A673 (cell line): ENCODE measurements around the gene KCNMA1. TPM values are rescaled to one million over a fixed set of nuclear protein-coding genes. Genes with fewer than 3 reads are reported as not detected.

Source experiments
- BruUV-seq: library from RNA; stranded (reverse); fragments of 400-500 nt; replicated peaks from 2 replicates; lab custom pipeline; 2021; lab: Mats Ljungman, UMichigan
- CTCF ChIA-PET: fragments of 300-600 bp; sonication (Branson Sonifier 250); formaldehyde crosslinking; loops from one replicate; lab custom pipeline; 2022; ENCODE audit warnings: antibody characterized with exemption; lab: Charles Lee
- POLR2A ChIA-PET: fragments of 300-600 bp; sonication (Branson Sonifier 250); formaldehyde crosslinking; loops from one replicate; lab custom pipeline; 2022; ENCODE audit warnings: antibody characterized with exemption; ENCODE audit not compliant: low non-redundant PET; lab: Charles Lee
- DNase-seq: peaks from one replicate; pipeline ENCODE4 v3.0.0-alpha.2; 2015; ENCODE audit warnings: low spot score
- H3K27ac ChIP-seq: fragments of 200-600 bp; sonication (generic); 2 replicates; pipeline ENCODE4 v1.5.1; 2016; ENCODE audit warnings: mixed run types, low read depth, mild to moderate bottlenecking, mixed read lengths, antibody characterized with exemption, low read length; ENCODE audit not compliant: poor library complexity, severe bottlenecking
- H3K27me3 ChIP-seq: fragments of 200-600 bp; sonication (generic); replicated peaks from 2 replicates; pipeline ENCODE4 v1.6.1; 2017; ENCODE audit warnings: mixed run types, low read depth, mild to moderate bottlenecking, mixed read lengths, antibody characterized with exemption, low read length; ENCODE audit not compliant: insufficient read depth, poor library complexity
- H3K36me3 ChIP-seq: fragments of 200-600 bp; sonication (generic); 2 replicates; pipeline ENCODE4 v1.6.1; 2016; ENCODE audit warnings: mixed run types, mild to moderate bottlenecking, mixed read lengths, antibody characterized with exemption, low read length; ENCODE audit not compliant: insufficient read depth, poor library complexity, severe bottlenecking
- H3K4me1 ChIP-seq: fragments of 200-600 bp; sonication (generic); 2 replicates; pipeline ENCODE4 v1.6.1; 2017; ENCODE audit warnings: mixed run types, mild to moderate bottlenecking, mixed read lengths, antibody characterized with exemption, low read length; ENCODE audit not compliant: insufficient read depth, poor library complexity, severe bottlenecking
- H3K4me3 ChIP-seq: fragments of 200-600 bp; sonication (generic); 2 replicates; pipeline ENCODE4 v1.5.1; 2016; ENCODE audit warnings: low read depth, mixed run types, mild to moderate bottlenecking, mixed read lengths, low read length; ENCODE audit not compliant: poor library complexity, severe bottlenecking
- H3K9me3 ChIP-seq: fragments of 200-600 bp; sonication (generic); 2 replicates; pipeline ENCODE4 v1.6.1; 2016; ENCODE audit warnings: mixed run types, low read depth, mild to moderate bottlenecking, mixed read lengths, antibody characterized with exemption, low read length; ENCODE audit not compliant: poor library complexity, severe bottlenecking
- EZH2 ChIP-seq: fragments of 200-600 bp; sonication (generic); IDR thresholded peaks from 2 replicates; pipeline ENCODE4 v1.6.1; 2017; ENCODE audit warnings: borderline replicate concordance, low read depth, mild to moderate bottlenecking, mixed read lengths, antibody characterized with exemption, low read length; ENCODE audit not compliant: poor library complexity, severe bottlenecking
- intact Hi-C: fragments of 100-400 bp; cut with micrococcal nuclease; formaldehyde crosslinking; loops from one replicate; pipeline ENCODE4 v1.10.0; 2022; ENCODE audit not compliant: unreplicated experiment
- total RNA-seq: library from RNA; stranded (reverse); gene quantifications from 2 replicates; pipeline ENCODE4 v1.2.3, GENCODE V29; 2021
- TF ChIP-seq, protein P1 (sequence below): fragments of 300-800, 200-600 bp; sonication (generic); conservative IDR thresholded peaks from 2 replicates; pipeline ENCODE4 v1.5.1; 2017; ENCODE audit warnings: low read depth, mild to moderate bottlenecking, antibody characterized with exemption, low read length, moderate library complexity, mixed read lengths

The KCNMA1 gene
- total RNA-seq, 1 experiment from 2014 or later = 0.84 TPM

- no TSS peak for BruUV-seq
- ChIA-PET CTCF (no interaction called here), POLR2A (no interaction called here)
- no peak overlapping the region for H3K4me3 ChIP-seq
- intact Hi-C loops = no loop called here
- H3K36me3 ChIP-seq = no peaks in the 10 kb centered on the region
- no peak overlapping the region for H3K27ac ChIP-seq
- H3K4me1 ChIP-seq = no peaks in the 10 kb centered on the region
- TF ChIP-seq EZH2 = no peak
- TF ChIP-seq, protein P1, sequence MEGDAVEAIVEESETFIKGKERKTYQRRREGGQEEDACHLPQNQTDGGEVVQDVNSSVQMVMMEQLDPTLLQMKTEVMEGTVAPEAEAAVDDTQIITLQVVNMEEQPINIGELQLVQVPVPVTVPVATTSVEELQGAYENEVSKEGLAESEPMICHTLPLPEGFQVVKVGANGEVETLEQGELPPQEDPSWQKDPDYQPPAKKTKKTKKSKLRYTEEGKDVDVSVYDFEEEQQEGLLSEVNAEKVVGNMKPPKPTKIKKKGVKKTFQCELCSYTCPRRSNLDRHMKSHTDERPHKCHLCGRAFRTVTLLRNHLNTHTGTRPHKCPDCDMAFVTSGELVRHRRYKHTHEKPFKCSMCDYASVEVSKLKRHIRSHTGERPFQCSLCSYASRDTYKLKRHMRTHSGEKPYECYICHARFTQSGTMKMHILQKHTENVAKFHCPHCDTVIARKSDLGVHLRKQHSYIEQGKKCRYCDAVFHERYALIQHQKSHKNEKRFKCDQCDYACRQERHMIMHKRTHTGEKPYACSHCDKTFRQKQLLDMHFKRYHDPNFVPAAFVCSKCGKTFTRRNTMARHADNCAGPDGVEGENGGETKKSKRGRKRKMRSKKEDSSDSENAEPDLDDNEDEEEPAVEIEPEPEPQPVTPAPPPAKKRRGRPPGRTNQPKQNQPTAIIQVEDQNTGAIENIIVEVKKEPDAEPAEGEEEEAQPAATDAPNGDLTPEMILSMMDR = no peak
- no peaks in the 10 kb centered on the region for H3K27me3 ChIP-seq
- DNase-seq = no peak
- no peaks in the 10 kb centered on the region for H3K9me3 ChIP-seq
Observed at GRCh38 chr10:77084431-77085144, 553.0 kb downstream of the KCNMA1 start.

GRCh38 chr10:77082601-77083252 lies 554.9 kb downstream of the KCNMA1 start:
- TF ChIP-seq EZH2 = no peak
- TF ChIP-seq, protein P1 = no peak
- no peak overlapping the region for H3K27ac ChIP-seq
- intact Hi-C loops = no loop called here
- H3K4me1 ChIP-seq = no peaks in the 10 kb centered on the region
- H3K36me3 ChIP-seq = no peaks in the 10 kb centered on the region
- no peaks in the 10 kb centered on the region for H3K9me3 ChIP-seq
- CTCF ChIA-PET = no interaction called here
- no TSS peak for BruUV-seq
- POLR2A ChIA-PET = no interaction called here
- no peak for DNase-seq
- no peaks in the 10 kb centered on the region for H3K27me3 ChIP-seq
- H3K4me3 ChIP-seq = no peak overlapping the region

DNA sequence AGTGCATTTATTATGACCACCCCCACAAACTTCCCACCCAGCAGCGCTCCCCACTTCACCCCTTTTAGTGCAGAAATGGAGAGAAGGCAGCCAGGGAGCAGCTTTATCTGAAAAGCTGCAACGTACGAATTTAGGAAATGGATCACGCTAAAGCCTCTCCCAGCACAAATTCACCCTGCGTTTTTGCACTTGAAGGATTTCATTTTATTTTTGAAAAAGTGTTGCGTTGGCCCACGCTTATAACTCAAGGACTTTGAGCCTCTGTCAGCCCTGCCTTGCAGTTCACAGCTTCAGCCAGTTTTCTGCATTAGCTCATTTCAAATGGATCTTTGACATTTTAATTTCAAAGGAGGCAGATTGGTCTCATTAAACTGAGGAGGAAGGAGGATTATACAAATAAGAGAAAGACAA lies 556.1 kb downstream of the KCNMA1 start:
- H3K27me3 ChIP-seq = no peaks in the 10 kb centered on the region
- H3K4me1 ChIP-seq = no peaks in the 10 kb centered on the region
- intact Hi-C loops = no loop called here
- H3K4me3 ChIP-seq = no peak overlapping the region
- H3K36me3 ChIP-seq = no peaks in the 10 kb centered on the region
- DNase-seq = no peak
- no peak overlapping the region for H3K27ac ChIP-seq
- TF ChIP-seq EZH2 = no peak
- TF ChIP-seq, protein P1 = no peak
- BruUV-seq = no TSS peak
- ChIA-PET POLR2A (interaction anchor here (0.7 kb wide), 1 partner anchor 1842 kb away, joined by 4 read pairs; no protein-coding TSS in a partner anchor), CTCF (no interaction called here)
- no peaks in the 10 kb centered on the region for H3K9me3 ChIP-seq
